NCI-H2196 (cell line): ENCODE data around the gene PIP5K1C.
"Not testable (repeated sequence)": the region's sequence is repeated elsewhere in the genome, so short reads cannot be mapped to it uniquely, and the experiment has no call there.

Experiments
- DNase-seq: peaks from one replicate; lab custom pipeline; 2025; ENCODE audit not compliant: unreplicated experiment; lab: John Stamatoyannopoulos, UW

The PIP5K1C gene

GRCh38 chr19:3632098-3632497 is 68.2 kb downstream of the PIP5K1C start:
- DNase-seq, result no peak

DNA sequence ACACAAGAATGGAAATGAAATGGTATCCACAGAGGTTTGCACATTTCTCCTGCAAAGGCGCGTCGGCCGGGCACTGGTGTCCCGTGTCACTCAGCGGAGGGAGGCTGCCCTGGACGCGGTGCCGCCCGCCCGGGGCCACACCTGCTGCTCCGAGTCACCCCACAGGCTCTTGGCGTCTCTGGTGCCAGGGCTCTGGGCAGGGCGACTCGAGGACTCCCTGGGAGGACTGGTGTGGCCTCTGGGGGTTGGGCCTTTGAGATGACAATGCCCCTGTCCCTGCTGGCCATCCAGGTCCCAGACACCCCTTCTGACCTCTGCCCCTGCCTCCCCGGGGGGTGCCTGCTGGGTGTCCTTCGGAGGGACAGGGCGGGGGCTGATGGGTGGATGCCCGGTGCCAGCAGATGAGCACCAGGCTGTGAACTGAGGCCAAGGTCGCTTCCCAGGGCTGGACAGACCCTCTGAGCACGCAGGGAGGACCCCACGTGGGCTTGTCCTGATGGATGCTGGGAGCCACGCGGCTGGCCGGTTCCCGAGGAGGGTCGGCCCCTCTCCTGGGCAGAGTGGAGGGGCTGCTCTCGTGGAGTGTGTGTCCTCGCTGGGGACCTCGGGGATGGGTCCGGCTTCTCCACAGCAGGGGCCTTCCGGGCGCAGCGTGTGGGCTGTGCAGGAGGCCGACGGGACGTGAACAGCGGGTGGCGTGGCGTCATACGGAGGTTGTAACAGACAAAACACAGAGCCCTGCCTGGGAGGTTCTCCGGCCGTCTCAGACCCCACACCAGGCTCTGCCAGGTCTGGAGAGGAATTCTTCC is 69.0 kb downstream of the PIP5K1C start:
- DNase-seq, result no peak

DNA sequence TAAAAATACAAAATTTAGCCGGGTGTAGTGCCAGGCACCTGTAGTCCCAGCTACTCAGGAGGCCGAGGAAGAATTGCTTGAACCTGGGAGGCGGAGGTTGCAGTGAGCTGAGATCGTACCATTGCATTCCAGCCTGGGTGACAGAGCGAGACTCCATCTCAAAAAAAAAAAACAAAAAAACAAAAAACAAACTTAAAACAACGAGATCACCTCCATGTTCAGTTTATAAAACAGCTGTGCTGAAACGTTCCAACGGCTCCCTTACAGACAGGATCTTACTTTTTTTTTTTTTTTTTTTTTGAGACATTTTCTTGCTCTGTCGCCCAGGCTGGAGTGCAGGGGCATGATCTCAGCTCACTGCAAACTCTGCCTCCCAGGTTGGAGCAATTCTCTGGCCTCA is 71.5 kb downstream of the PIP5K1C start:
- DNase-seq, result not testable (repeated sequence)

- DNase-seq, result no peak
Observed at GRCh38 chr19:3627351-3627723, 72.9 kb downstream of the PIP5K1C start.

DNA sequence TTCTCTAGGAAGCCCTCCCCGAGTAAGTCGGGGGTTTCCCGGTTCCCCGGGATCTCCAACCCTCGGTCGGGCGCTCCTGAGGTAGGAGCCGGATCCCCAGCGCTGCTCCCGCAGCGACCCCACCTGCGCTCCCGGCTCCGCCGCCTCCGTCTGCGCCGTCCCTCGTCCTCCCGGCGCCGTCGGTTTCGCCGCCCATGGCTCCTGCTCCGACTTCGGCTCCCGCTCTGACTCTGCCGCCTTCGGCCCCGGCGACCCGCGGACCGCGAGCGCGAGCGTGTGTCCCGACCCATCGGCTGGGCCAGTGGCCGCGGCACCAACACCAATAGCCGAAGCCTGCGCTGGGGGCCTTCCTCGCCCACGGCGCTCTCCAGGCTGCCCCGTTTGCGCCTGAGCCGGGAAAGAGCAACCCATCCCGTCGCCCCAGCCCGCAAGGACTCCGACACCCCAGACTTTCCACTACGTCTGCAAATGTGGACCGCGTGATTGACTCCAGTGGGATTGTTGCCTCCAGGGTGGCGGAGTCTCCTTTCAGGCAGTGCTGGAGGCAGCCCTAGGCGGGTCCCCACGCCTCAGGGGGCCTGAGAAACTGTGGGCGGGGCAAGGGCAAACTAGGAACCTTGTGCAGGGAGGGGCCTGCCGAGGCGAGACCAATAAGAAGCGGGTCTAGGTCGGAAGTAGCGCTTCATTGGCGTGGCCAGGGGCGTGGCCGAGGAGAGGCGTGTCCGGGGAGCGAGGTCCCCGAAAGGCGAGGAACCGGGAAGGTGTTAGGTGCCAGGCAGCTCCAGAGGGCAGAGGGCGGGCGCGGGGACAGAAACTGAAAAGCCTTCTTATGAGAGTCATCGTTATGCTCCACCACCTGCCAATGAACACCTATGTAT is 73.6 kb downstream of the PIP5K1C start, which contains the start of gene CACTIN:
CACTIN (minus strand) TSS at position 318 of the 878 bp plus-strand sequence; CDS start at position 290, 28 bp downstream.
- DNase-seq, result peak; percentile 99

GRCh38 chr19:3625996-3626472 is 74.2 kb downstream of the PIP5K1C start:
- no peak for DNase-seq

DNA sequence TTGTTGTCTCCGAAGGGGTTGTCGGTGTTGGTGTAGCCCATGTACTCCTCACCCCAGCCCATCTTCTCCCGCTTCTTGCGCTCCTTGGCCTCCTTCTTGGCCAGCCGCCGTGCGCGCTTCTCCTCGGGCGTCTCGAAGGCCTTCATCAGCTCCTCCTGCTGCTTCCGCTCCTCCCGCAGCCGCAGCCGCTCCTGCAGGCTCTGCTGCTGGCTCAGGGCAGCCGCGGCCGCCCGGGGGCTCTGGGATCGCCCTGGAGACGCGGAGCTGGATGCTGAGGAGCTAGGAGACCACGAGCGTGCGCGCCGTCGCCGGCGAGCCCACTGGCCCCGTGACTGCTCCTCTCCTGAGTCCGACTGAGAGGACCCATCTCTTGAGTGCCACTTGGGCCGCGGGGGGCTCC is 76.6 kb downstream of the PIP5K1C start:
- no peak for DNase-seq

GRCh38 chr19:3622224-3622623 is 78.0 kb downstream of the PIP5K1C start:
- no peak for DNase-seq

- DNase-seq, result no peak
Observed at GRCh38 chr19:3621689-3622088, 78.6 kb downstream of the PIP5K1C start.

GRCh38 chr19:3620817-3621547 is 79.3 kb downstream of the PIP5K1C start:
- no peak for DNase-seq

DNA sequence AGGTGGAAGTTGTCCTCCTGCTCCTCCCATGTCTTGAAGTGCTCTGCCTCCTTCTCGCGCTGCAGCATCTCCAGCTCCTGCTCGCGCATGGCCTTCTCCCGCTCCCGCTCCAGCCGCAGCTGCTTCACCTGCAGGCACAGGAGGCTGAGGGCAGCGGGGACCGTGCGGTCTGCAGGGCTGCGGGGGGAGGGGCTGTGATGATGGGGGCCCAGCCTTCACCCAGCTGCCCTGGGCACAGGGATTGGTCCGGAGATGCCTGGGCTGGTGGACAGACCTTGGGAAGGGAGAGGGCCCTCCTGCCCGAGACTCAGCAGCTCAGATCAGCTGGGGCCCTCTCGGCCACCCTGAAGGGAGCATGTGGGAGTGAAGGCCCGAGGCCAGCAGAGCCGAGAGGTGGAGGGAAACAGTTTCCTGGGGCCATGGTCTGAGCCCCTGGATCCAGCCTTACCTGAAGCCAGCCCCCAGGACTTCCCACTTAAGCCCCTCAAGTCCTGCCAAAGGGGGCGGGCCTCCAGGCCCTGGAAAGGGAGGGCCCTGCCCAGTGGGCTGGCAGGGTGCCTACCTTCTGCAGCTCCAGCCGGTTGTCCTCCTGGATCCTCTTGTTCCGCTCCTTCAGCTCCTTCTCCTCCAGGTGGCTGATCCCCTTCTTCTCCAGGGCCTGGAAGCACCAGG is 80.0 kb downstream of the PIP5K1C start:
- DNase-seq, result no peak

DNA sequence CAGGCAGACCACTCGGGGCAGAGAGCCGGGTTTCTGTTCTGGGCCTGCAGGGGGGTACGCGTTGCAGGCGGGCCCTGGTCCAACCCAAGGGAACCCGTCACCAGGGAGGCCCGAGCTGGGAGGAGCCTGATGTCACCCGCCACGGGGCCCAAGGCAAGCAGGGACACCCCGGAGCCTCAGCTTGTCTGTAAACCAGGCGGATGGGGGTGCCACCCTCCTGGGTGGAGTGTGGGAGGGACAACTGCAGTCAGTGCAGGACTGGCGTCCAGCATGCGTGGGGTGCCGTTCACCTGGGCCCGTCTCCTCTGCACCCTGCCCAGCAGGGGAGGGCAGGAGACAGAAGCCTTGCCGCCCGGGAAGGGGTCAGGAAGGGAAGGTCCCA is 80.6 kb downstream of the PIP5K1C start:
- DNase-seq, result no peak

DNA sequence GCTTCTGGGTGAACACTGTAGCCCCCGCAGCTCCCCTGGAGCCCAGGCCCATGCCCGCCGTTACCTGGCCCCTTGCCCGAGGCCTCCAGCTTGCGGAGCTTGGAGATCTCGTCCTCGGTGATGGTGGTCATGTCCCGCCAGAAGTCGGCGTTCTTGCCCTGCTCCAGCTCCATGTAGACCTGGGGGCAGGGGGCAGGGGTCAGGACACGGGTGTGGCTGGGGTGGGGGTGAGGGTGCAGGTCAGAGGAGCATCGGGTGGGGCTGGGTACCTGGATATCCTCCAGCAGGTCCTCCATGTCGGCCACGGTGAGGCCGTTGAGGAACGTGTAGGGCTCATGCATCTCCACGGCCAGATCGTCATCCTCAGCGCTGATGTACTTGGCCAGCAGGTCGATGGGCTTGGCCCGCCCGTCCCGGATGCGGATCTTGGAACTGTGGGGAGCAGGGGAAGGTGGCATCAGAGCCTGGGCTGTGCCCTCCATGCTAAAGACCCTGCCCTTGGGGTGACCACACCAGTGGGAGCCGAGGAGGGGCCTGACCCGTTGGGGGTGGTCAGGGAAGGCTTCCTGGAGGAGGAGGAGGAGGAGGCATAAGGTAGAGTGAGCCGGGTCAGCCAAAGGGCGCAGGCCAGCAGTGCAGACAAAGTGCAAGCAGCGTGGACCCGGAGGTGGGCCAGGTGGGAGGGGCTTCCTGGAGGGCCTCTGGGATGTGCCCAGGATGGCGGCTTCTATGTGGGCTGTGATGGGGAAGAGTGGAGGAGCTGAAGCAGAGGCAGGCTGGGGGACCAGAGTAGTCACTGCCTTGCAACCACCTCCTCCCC is 81.2 kb downstream of the PIP5K1C start:
- DNase-seq, result no peak

- DNase-seq, result peak; percentile 35
Observed at GRCh38 chr19:3618144-3618810, 82.0 kb downstream of the PIP5K1C start.

GRCh38 chr19:3617463-3617862 is 82.8 kb downstream of the PIP5K1C start:
- DNase-seq, result no peak

GRCh38 chr19:3615524-3616135 is 84.6 kb downstream of the PIP5K1C start:
- DNase-seq, result no peak

DNA sequence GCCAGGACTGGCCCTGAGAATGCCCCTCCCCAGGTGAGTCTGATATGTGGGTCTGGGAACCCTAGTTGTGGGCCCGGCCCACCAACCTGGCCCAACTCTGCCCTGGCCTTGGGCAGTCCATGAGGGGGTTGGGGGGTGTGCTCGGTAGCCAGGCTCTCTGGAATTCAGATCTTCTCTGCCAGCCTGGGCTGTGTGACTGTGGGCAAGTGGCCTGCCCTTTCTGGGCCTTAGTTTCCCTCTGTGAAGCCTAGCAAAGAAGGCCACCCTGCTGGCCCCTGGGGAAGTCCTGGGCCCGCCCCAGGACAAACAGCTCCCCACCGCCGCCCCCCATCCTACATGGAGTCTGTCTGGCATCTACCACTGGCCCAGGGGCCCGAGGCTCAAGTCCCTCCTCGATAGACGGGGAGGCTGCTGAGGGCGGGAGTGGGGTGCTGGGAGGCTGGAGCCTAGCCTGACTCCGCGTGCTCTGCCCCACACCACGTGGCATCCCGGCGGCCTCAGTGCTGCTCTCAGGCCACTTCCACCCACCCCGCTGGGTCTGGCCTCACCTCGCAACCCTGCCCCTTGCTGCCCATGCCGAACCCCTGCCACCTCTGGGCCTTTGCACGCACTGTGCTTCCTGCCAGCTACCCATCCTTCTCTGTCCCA is 85.3 kb downstream of the PIP5K1C start:
- DNase-seq, result no peak
